Liver (tissue), 9 donors: ENCODE data around the gene CHMP1B. TPM values are rescaled to one million over a fixed set of nuclear protein-coding genes. Genes with fewer than 3 reads are reported as not detected.

Experiments used
- DNase-seq: peaks from one replicate; pipeline ENCODE4 v3.0.0-alpha.2; 2017; ENCODE audit warnings: low spot score
- H3K27ac ChIP-seq, 2 donors: one replicate each; pipeline ENCODE4 v1.7.0; 2013; ENCODE audit warnings: inconsistent platforms in 2 of 2, low read length in 2 of 2, control low read depth in 1 of 2, low read depth in 1 of 2, mild to moderate bottlenecking in 1 of 2
- H3K27me3 ChIP-seq, 4 donors: one replicate each; pipeline versions ENCODE4 v1.6.1 to v1.7.0; 2013; ENCODE audit warnings: low read length in 3 of 4, inconsistent platforms in 1 of 4, mild to moderate bottlenecking in 1 of 4, moderate library complexity in 1 of 4; ENCODE audit not compliant: control insufficient read depth in 4 of 4, insufficient read depth in 4 of 4
- H3K36me3 ChIP-seq, 4 donors: one replicate each; pipeline versions ENCODE4 v1.6.1 to v1.7.0; 2013; ENCODE audit warnings: low read length in 3 of 4, mild to moderate bottlenecking in 3 of 4, low read depth in 1 of 4, moderate library complexity in 1 of 4; ENCODE audit not compliant: control insufficient read depth in 4 of 4, insufficient read depth in 3 of 4
- H3K4me1 ChIP-seq, 4 donors: one replicate each; pipeline versions ENCODE4 v1.6.1 to v1.7.0; 2013; ENCODE audit warnings: low read length in 3 of 4, mild to moderate bottlenecking in 3 of 4, moderate library complexity in 1 of 4; ENCODE audit not compliant: control insufficient read depth in 4 of 4, insufficient read depth in 4 of 4
- H3K4me3 ChIP-seq, 3 donors: one replicate each; pipeline versions ENCODE4 v1.6.1 to v1.7.0; 2013; ENCODE audit warnings: low read length in 3 of 3, control low read depth in 1 of 3, low read depth in 1 of 3, mild to moderate bottlenecking in 1 of 3
- H3K9ac ChIP-seq, 2 donors: one replicate each; pipeline ENCODE4 v1.7.0; 2013; ENCODE audit warnings: low read length in 2 of 2, mild to moderate bottlenecking in 2 of 2, moderate library complexity in 2 of 2, control low read depth in 1 of 2, low read depth in 1 of 2
- H3K9me3 ChIP-seq, 4 donors: one replicate each; pipeline versions ENCODE4 v1.6.1 to v1.7.0; 2013; ENCODE audit warnings: low read length in 3 of 4; ENCODE audit not compliant: control insufficient read depth in 4 of 4
- ATF3 ChIP-seq: IDR thresholded peaks from 2 replicates; pipeline ENCODE4 v1.6.1; 2016; ENCODE audit warnings: antibody characterized with exemption
- CTCF ChIP-seq: fragments of 150-350 bp; IDR thresholded peaks from 2 replicates; pipeline ENCODE4 v1.5.1; 2017; ENCODE audit warnings: improper control_type of control experiment, low read depth, low read length; ENCODE audit not compliant: missing input control
- EGR1 ChIP-seq, 2 donors: IDR thresholded peaks; 2 replicates each; pipeline ENCODE4 v1.6.1; 2016 to 2018; ENCODE audit warnings: antibody characterized with exemption in 2 of 2, low read depth in 2 of 2
- FOXA1 ChIP-seq: IDR thresholded peaks from 2 replicates; pipeline ENCODE4 v1.6.1; 2016; ENCODE audit warnings: antibody characterized with exemption
- FOXA2 ChIP-seq: IDR thresholded peaks from 2 replicates; pipeline ENCODE4 v1.6.1; 2016; ENCODE audit warnings: antibody characterized with exemption
- GABPA ChIP-seq, 2 donors: IDR thresholded peaks in 1 of 2; conservative IDR thresholded peaks in 1 of 2; 2 replicates each; pipeline ENCODE4 v1.6.1; 2016; ENCODE audit warnings: antibody characterized with exemption in 2 of 2, mild to moderate bottlenecking in 1 of 2, moderate library complexity in 1 of 2
- HNF4A ChIP-seq, 2 donors: conservative IDR thresholded peaks; 2 replicates each; pipeline ENCODE4 v1.6.1; 2016; ENCODE audit warnings: antibody characterized with exemption in 2 of 2, mild to moderate bottlenecking in 2 of 2
- HNF4G ChIP-seq: IDR thresholded peaks from 2 replicates; pipeline ENCODE4 v1.6.1; 2016; ENCODE audit warnings: antibody characterized with exemption
- JUND ChIP-seq, 2 donors: IDR thresholded peaks; 2 replicates each; pipeline ENCODE4 v1.6.1; 2016; ENCODE audit warnings: antibody characterized with exemption in 2 of 2
- NR2F2 ChIP-seq: IDR thresholded peaks from 2 replicates; pipeline ENCODE4 v1.6.1; 2016; ENCODE audit warnings: antibody characterized with exemption
- RAD21 ChIP-seq, 2 donors: IDR thresholded peaks; 2 replicates each; pipeline ENCODE4 v1.6.1; 2016; ENCODE audit warnings: antibody characterized with exemption in 2 of 2, mild to moderate bottlenecking in 2 of 2
- REST ChIP-seq: IDR thresholded peaks from 2 replicates; pipeline ENCODE4 v1.6.1; 2016; ENCODE audit warnings: antibody characterized with exemption, mild to moderate bottlenecking
- RXRA ChIP-seq, 2 donors: IDR thresholded peaks; 2 replicates each; pipeline ENCODE4 v1.6.1; 2017 to 2018; ENCODE audit warnings: antibody characterized with exemption in 2 of 2, mild to moderate bottlenecking in 1 of 2
- SP1 ChIP-seq: IDR thresholded peaks from 2 replicates; pipeline ENCODE4 v1.6.1; 2018; ENCODE audit warnings: antibody characterized with exemption, mild to moderate bottlenecking
- TAF1 ChIP-seq: conservative IDR thresholded peaks from 2 replicates; pipeline ENCODE4 v1.6.1; 2016; ENCODE audit warnings: antibody characterized with exemption, mild to moderate bottlenecking
- YY1 ChIP-seq: IDR thresholded peaks from 2 replicates; pipeline ENCODE4 v1.6.1; 2016; ENCODE audit warnings: antibody characterized with exemption, mild to moderate bottlenecking
- ZBTB33 ChIP-seq: IDR thresholded peaks from 2 replicates; pipeline ENCODE4 v1.6.1; 2016; ENCODE audit warnings: antibody characterized with exemption
- WGBS: extraction: QIAGEN DNeasy Blood & Tissue Kit; methylation state at CpG from one replicate; pipeline ENCODE4 v1.1.7; 2013; 5-methylcytosine and 5-hydroxymethylcytosine counted together
- polyA plus RNA-seq, 2 donors: library from polyadenylated mRNA; stranded (reverse) in 1 of 2; unstranded in 1 of 2; fragments of 200-250 nt in 1 of 2; fragments of >200 nt in 1 of 2; fragmentation: Nextera tagmentation in 1 of 2; extraction: Ambion mirVana in 1 of 2; gene quantifications; one replicate each; pipeline versions ENCODE4 v1.2.1 to v1.2.3, GENCODE V29; 2013 to 2015
- total RNA-seq, 2 donors: library from RNA; depleted of rRNA; stranded (reverse); fragments of >200 nt; gene quantifications; one replicate each; pipeline ENCODE4 v1.2.3, GENCODE V29; 2014
- TF ChIP-seq, protein P1 (sequence below): IDR thresholded peaks from 2 replicates; pipeline ENCODE4 v1.6.1; 2016; ENCODE audit warnings: antibody characterized with exemption
- donor health status: healthy.
- donor health status: healthy.
- donor health status: healthy.
- donor health status: healthy.
- donor health status: healthy.

Gene CHMP1B
- total and polyA plus RNA-seq, 4 donors = 13.6 to 23.6 (median 19.1) TPM

- TF ChIP-seq FOXA1 (no peak), JUND (IDR thresholded peaks at IDR 0.05) (no peak)
These were observed 23.5 kb downstream of the CHMP1B start (continued) for GRCh38 chr18:11874676-11875075.

DNA sequence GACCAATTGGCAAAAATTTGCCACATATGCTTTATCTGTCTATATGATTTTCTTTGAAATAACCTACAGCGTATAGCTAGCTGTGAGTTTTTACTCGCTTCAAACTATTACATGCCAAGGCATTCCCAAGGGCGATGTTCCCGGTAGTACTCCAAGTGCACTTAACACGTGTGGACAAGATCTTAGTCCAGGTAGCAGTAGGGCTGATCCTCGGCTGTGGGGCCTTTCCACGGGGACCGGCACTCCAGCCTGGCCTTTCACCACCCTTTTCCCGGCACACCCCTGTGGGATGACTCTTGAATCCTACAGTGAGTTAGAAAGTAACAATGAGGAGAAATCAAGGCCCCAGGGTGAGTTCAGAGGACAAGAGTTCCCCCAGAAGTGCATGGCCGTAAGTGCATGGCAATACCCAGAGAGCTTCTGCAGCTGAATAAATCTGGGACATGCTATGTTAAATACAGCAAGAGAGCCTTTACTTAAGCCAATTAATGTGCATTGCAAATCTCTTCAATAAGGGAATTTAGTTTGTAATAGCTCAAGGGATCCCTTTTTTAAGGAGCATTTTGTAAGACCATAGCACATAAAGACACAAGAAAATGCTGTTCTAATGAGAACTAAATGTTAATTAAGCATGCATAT lies 26.4 kb downstream of the CHMP1B start:
- H3K36me3 ChIP-seq = peaks cover 0 to 2% (median under 1%) of the 10 kb centered on the region in 4 donors

More for the DNA sequence above, 26.4 kb downstream of the CHMP1B start:
- no peak overlapping the region for H3K27ac ChIP-seq
- peaks cover 0 to 1% (median 0%) of the 10 kb centered on the region in 4 donors for H3K4me1 ChIP-seq
- WGBS = 97% methylated on average over 10 of the region's 10 CpGs
- no peak for TF ChIP-seq FOXA2
- no peak for TF ChIP-seq YY1
- TF ChIP-seq HNF4G = no peak
- no peak for TF ChIP-seq RXRA (IDR thresholded peaks at IDR 0.05)
- no peak for TF ChIP-seq GABPA (IDR thresholded peaks at IDR 0.05 in 1 of 2, conservative IDR thresholded peaks at IDR 0.05 in 1 of 2)
- TF ChIP-seq TAF1 = no peak
- no peak for TF ChIP-seq ZBTB33
- no peak for TF ChIP-seq RAD21 (IDR thresholded peaks at IDR 0.05)
- TF ChIP-seq FOXA1 = no peak
- TF ChIP-seq NR2F2 = no peak
- TF ChIP-seq ATF3 = no peak
- no peak for TF ChIP-seq SP1
- TF ChIP-seq HNF4A (conservative IDR thresholded peaks at IDR 0.05) = no peak
- no peak for TF ChIP-seq REST
- TF ChIP-seq, protein P1, sequence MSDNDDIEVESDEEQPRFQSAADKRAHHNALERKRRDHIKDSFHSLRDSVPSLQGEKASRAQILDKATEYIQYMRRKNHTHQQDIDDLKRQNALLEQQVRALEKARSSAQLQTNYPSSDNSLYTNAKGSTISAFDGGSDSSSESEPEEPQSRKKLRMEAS = no peak
- TF ChIP-seq JUND (IDR thresholded peaks at IDR 0.05) = no peak
- TF ChIP-seq CTCF = no peak
- no peak for TF ChIP-seq EGR1 (IDR thresholded peaks at IDR 0.05; ENCODE audit: low read depth in 2 of 2)
- H3K9me3 ChIP-seq = no peaks in the 10 kb centered on the region
- H3K9ac ChIP-seq = no peak overlapping the region
- no peak for DNase-seq
- no peaks in the 10 kb centered on the region for H3K27me3 ChIP-seq
- H3K4me3 ChIP-seq = no peak overlapping the region
